Immature natural killer cell (primary cell): ENCODE data around the gene NREP. TPM values are rescaled to one million over a fixed set of nuclear protein-coding genes. Genes with fewer than 3 reads are reported as not detected.
A peak's percentile ranks its signal among the peaks of the same experiment; 100 is the strongest.

Source experiments
- DNase-seq, 3 donors: peaks; one replicate each; pipeline ENCODE4 v3.0.0; 2022; ENCODE audit warnings: mixed read lengths in 1 of 3
- H3K27ac Mint-ChIP-seq, 6 donors: one replicate each; pipeline ENCODE4 v1.8.0; 2020; ENCODE audit warnings: mixed read lengths in 6 of 6, mild to moderate bottlenecking in 5 of 6, inconsistent platforms in 4 of 6, moderate library complexity in 3 of 6
- H3K27me3 Mint-ChIP-seq, 3 donors: one replicate each; pipeline ENCODE4 v1.8.0; 2020 to 2021; ENCODE audit warnings: low read depth in 3 of 3, mild to moderate bottlenecking in 3 of 3, mixed read lengths in 3 of 3, moderate library complexity in 3 of 3, inconsistent platforms in 1 of 3
- H3K36me3 Mint-ChIP-seq, 3 donors: one replicate each; pipeline ENCODE4 v1.8.0; 2020; ENCODE audit warnings: mixed read lengths in 3 of 3, inconsistent platforms in 2 of 3, mild to moderate bottlenecking in 2 of 3
- H3K4me1 Mint-ChIP-seq, 2 donors: one replicate each; pipeline ENCODE4 v1.8.0; 2020; ENCODE audit warnings: inconsistent platforms in 2 of 2, mild to moderate bottlenecking in 2 of 2, mixed read lengths in 2 of 2, moderate library complexity in 1 of 2
- H3K4me3 Mint-ChIP-seq, 5 donors: one replicate each; pipeline ENCODE4 v1.8.0; 2020; ENCODE audit warnings: mild to moderate bottlenecking in 5 of 5, mixed read lengths in 5 of 5, inconsistent platforms in 3 of 5, moderate library complexity in 3 of 5
- H3K9me3 Mint-ChIP-seq, 6 donors: one replicate each; pipeline ENCODE4 v1.8.0; 2020; ENCODE audit warnings: mild to moderate bottlenecking in 6 of 6, mixed read lengths in 6 of 6, inconsistent platforms in 4 of 6, moderate library complexity in 3 of 6
- polyA plus RNA-seq, 3 donors: library from polyadenylated mRNA; unstranded; fragments of 300-500 nt; fragmentation: Illumina TruSeq; gene quantifications; one replicate each; pipeline ENCODE4 v1.2.3, GENCODE V29; 2021

Gene NREP
- polyA plus RNA-seq, 3 donors from 2014 or later: 12.5 to 20.2 (median 17.6) TPM

GRCh38 chr5:111755345-111755941 lies 1.6 kb downstream of the NREP start:
- DNase-seq: no peak
- peaks cover 2 to 10% (median 6%) of the 10 kb centered on the region in 3 donors for H3K27me3 Mint-ChIP-seq
- no peaks in the 10 kb centered on the region for H3K36me3 Mint-ChIP-seq
- H3K27ac Mint-ChIP-seq: peak overlapping the region in 1 of 6 donors; percentile 48
- peaks cover 17 to 19% of the 10 kb centered on the region in 2 donors for H3K4me1 Mint-ChIP-seq
- peak overlapping the region in 3 of 5 donors; percentile 4 to 44 (median 16) for H3K4me3 Mint-ChIP-seq
- no peaks in the 10 kb centered on the region for H3K9me3 Mint-ChIP-seq

GRCh38 chr5:111753884-111754589 lies 3.0 kb downstream of the NREP start:
- no peak for DNase-seq
- H3K36me3 Mint-ChIP-seq: no peaks in the 10 kb centered on the region
- H3K9me3 Mint-ChIP-seq: no peaks in the 10 kb centered on the region
- H3K27ac Mint-ChIP-seq: no peak overlapping the region
- H3K4me3 Mint-ChIP-seq: no peak overlapping the region
- H3K4me1 Mint-ChIP-seq: peaks cover 17 to 19% of the 10 kb centered on the region in 2 donors
- H3K27me3 Mint-ChIP-seq: peaks cover 2 to 10% (median 6%) of the 10 kb centered on the region in 3 donors

GRCh38 chr5:111752426-111752965 lies 4.5 kb downstream of the NREP start:
- DNase-seq: no peak

GRCh38 chr5:111749303-111750026 lies 7.5 kb downstream of the NREP start:
- DNase-seq: no peak
- Mint-ChIP-seq H3K9me3 (no peaks in the 10 kb centered on the region), H3K4me3 (no peak overlapping the region), H3K36me3 (peaks cover 0 to 9% (median 0%) of the 10 kb centered on the region in 3 donors), H3K27me3 (peaks cover 0 to 2% (median 0%) of the 10 kb centered on the region in 3 donors), H3K4me1 (no peaks in the 10 kb centered on the region), H3K27ac (no peak overlapping the region)

More at GRCh38 chr5:111752426-111752965, 4.5 kb downstream of the NREP start:
- peaks cover 2 to 8% (median 4%) of the 10 kb centered on the region in 3 donors for H3K27me3 Mint-ChIP-seq
- H3K9me3 Mint-ChIP-seq: no peaks in the 10 kb centered on the region
- H3K4me3 Mint-ChIP-seq: no peak overlapping the region
- H3K4me1 Mint-ChIP-seq: peaks cover 11 to 13% of the 10 kb centered on the region in 2 donors
- H3K36me3 Mint-ChIP-seq: peaks cover 0 to 9% (median 0%) of the 10 kb centered on the region in 3 donors
- no peak overlapping the region for H3K27ac Mint-ChIP-seq

GRCh38 chr5:111748304-111748763 lies 8.7 kb downstream of the NREP start:
- H3K9me3 Mint-ChIP-seq: no peaks in the 10 kb centered on the region
- H3K27ac Mint-ChIP-seq: no peak overlapping the region
- DNase-seq: no peak
- H3K4me3 Mint-ChIP-seq: no peak overlapping the region
- peaks cover 0 to 9% (median 0%) of the 10 kb centered on the region in 3 donors for H3K36me3 Mint-ChIP-seq
- H3K4me1 Mint-ChIP-seq: no peaks in the 10 kb centered on the region
- peaks cover 0 to 2% (median 0%) of the 10 kb centered on the region in 3 donors for H3K27me3 Mint-ChIP-seq

- Mint-ChIP-seq H3K4me3 (no peak overlapping the region), H3K27me3 (peaks cover 0 to 2% (median 0%) of the 10 kb centered on the region in 3 donors), H3K9me3 (no peaks in the 10 kb centered on the region), H3K36me3 (peaks cover 0 to 9% (median 0%) of the 10 kb centered on the region in 3 donors), H3K27ac (no peak overlapping the region), H3K4me1 (peaks cover 3 to 5% of the 10 kb centered on the region in 2 donors)
- DNase-seq: no peak
Observed at GRCh38 chr5:111747337-111747736, 9.7 kb downstream of the NREP start.

- H3K4me3 Mint-ChIP-seq: no peak overlapping the region
- H3K9me3 Mint-ChIP-seq: no peaks in the 10 kb centered on the region
- H3K36me3 Mint-ChIP-seq: peaks cover 0 to 9% (median 0%) of the 10 kb centered on the region in 3 donors
- H3K27ac Mint-ChIP-seq: no peak overlapping the region
- DNase-seq: no peak
- H3K27me3 Mint-ChIP-seq: peaks cover 0 to 2% (median 0%) of the 10 kb centered on the region in 3 donors
- H3K4me1 Mint-ChIP-seq: peaks cover 8 to 10% of the 10 kb centered on the region in 2 donors
Observed at GRCh38 chr5:111746791-111747190, 10.2 kb downstream of the NREP start.

GRCh38 chr5:111745075-111745739 lies 11.8 kb downstream of the NREP start:
- no peak for DNase-seq
- Mint-ChIP-seq H3K4me3 (no peak overlapping the region), H3K4me1 (peaks cover 17 to 21% of the 10 kb centered on the region in 2 donors), H3K9me3 (no peaks in the 10 kb centered on the region), H3K27me3 (peaks cover 0 to 2% (median 0%) of the 10 kb centered on the region in 3 donors), H3K36me3 (peaks cover 0 to 9% (median 0%) of the 10 kb centered on the region in 3 donors), H3K27ac (no peak overlapping the region)

- Mint-ChIP-seq H3K9me3 (no peaks in the 10 kb centered on the region), H3K4me1 (peaks cover 17 to 21% of the 10 kb centered on the region in 2 donors), H3K36me3 (peaks cover 0 to 9% (median 0%) of the 10 kb centered on the region in 3 donors), H3K27ac (no peak overlapping the region), H3K4me3 (no peak overlapping the region), H3K27me3 (peaks cover 0 to 2% (median 0%) of the 10 kb centered on the region in 3 donors)
- no peak for DNase-seq
Observed at GRCh38 chr5:111744455-111744854, 12.5 kb downstream of the NREP start.

- Mint-ChIP-seq H3K27ac (no peak overlapping the region), H3K4me3 (no peak overlapping the region), H3K4me1 (peaks cover 17 to 21% of the 10 kb centered on the region in 2 donors), H3K9me3 (no peaks in the 10 kb centered on the region), H3K27me3 (peaks cover 0 to 2% (median 0%) of the 10 kb centered on the region in 3 donors), H3K36me3 (peaks cover 0 to 9% (median 0%) of the 10 kb centered on the region in 3 donors)
- DNase-seq: no peak
Observed at GRCh38 chr5:111743988-111744387, 13.0 kb downstream of the NREP start.

- Mint-ChIP-seq H3K4me1 (peaks cover 17 to 21% of the 10 kb centered on the region in 2 donors), H3K4me3 (no peak overlapping the region), H3K27ac (no peak overlapping the region), H3K36me3 (peaks cover 0 to 5% (median 0%) of the 10 kb centered on the region in 3 donors), H3K9me3 (no peaks in the 10 kb centered on the region), H3K27me3 (peaks cover 0 to 2% (median 0%) of the 10 kb centered on the region in 3 donors)
- DNase-seq: no peak
Observed at GRCh38 chr5:111743512-111743911, 13.5 kb downstream of the NREP start.

GRCh38 chr5:111742177-111742994 lies 14.6 kb downstream of the NREP start:
- no peak for DNase-seq
- peak overlapping the region in 4 of 6 donors; percentile 5 to 50 (median 28) for H3K27ac Mint-ChIP-seq
- no peaks in the 10 kb centered on the region for H3K9me3 Mint-ChIP-seq
- peaks cover 17 to 21% of the 10 kb centered on the region in 2 donors for H3K4me1 Mint-ChIP-seq
- peak overlapping the region; percentile 6 to 48 (median 18) for H3K4me3 Mint-ChIP-seq
- no peaks in the 10 kb centered on the region for H3K27me3 Mint-ChIP-seq
- H3K36me3 Mint-ChIP-seq: no peaks in the 10 kb centered on the region
